SW 1271 (cell line): Measurements from ENCODE around the gene NDNF.
A peak's percentile ranks its signal among the peaks of the same experiment; 100 is the strongest.

Source experiments
- DNase-seq, 2 experiments: peaks; one replicate each; lab custom pipeline; 2025; lab: John Stamatoyannopoulos, UW

Gene NDNF

GRCh38 chr4:121070696-121071639 is 1.4 kb downstream of the NDNF start:
- peak; percentile 2 to 10 for DNase-seq

GRCh38 chr4:121070274-121070673 is 2.1 kb downstream of the NDNF start:
- DNase-seq = no peak

GRCh38 chr4:121069430-121069829 is 2.9 kb downstream of the NDNF start:
- no peak for DNase-seq

- DNase-seq = no peak
Observed at GRCh38 chr4:121064482-121064881, 7.9 kb downstream of the NDNF start.

GRCh38 chr4:121062521-121062920 is 9.8 kb downstream of the NDNF start:
- no peak for DNase-seq

- no peak for DNase-seq
Observed at GRCh38 chr4:121061861-121062260, 10.5 kb downstream of the NDNF start.

GRCh38 chr4:121061215-121061614 is 11.1 kb downstream of the NDNF start:
- no peak for DNase-seq

GRCh38 chr4:121057466-121057922 is 14.8 kb downstream of the NDNF start:
- DNase-seq = no peak

- no peak for DNase-seq
Observed at GRCh38 chr4:121056066-121056465, 16.3 kb downstream of the NDNF start.

GRCh38 chr4:121054373-121054772 is 18.0 kb downstream of the NDNF start:
- no peak for DNase-seq

- DNase-seq = no peak
Observed at GRCh38 chr4:121053601-121054143, 18.7 kb downstream of the NDNF start.

- DNase-seq = no peak
Observed at GRCh38 chr4:121050300-121050699, 22.0 kb downstream of the NDNF start.

GRCh38 chr4:121049072-121049599 is 23.2 kb downstream of the NDNF start:
- no peak for DNase-seq

GRCh38 chr4:121048165-121048564 is 24.2 kb downstream of the NDNF start:
- DNase-seq = no peak

GRCh38 chr4:121041307-121042090 is 30.8 kb downstream of the NDNF start:
- DNase-seq = no peak

GRCh38 chr4:121034017-121034416 is 38.3 kb downstream of the NDNF start:
- DNase-seq = no peak

GRCh38 chr4:121030711-121031110 is 41.6 kb downstream of the NDNF start:
- no peak for DNase-seq

GRCh38 chr4:121030131-121030530 is 42.2 kb downstream of the NDNF start:
- no peak for DNase-seq

- no peak for DNase-seq
Observed at GRCh38 chr4:121026034-121026433, 46.3 kb downstream of the NDNF start.

- no peak for DNase-seq
Observed at GRCh38 chr4:121025540-121025939, 46.8 kb downstream of the NDNF start.

GRCh38 chr4:121018543-121018942 is 53.8 kb downstream of the NDNF start:
- DNase-seq = no peak

GRCh38 chr4:121016611-121017010 is 55.7 kb downstream of the NDNF start:
- no peak for DNase-seq
